Stimulated activated CD8-positive, alpha-beta memory T cell treated with anti-CD3 and anti-CD28 coated beads, Interleukin-12 subunit alpha, Interleukin-12 subunit beta, amount 100 ng/mL, for 4 hours (primary cell): Measurements from ENCODE around the gene JMJD1C.

Experiments used
- DNase-seq: peaks from one replicate; pipeline ENCODE4 v3.0.0-alpha.2; 2020; ENCODE audit warnings: low read depth

Gene JMJD1C

GRCh38 chr10:63478564-63478963 is 12.8 kb upstream of the JMJD1C start:
- DNase-seq = no peak

- DNase-seq = no peak
Observed at GRCh38 chr10:63477927-63478326, 12.2 kb upstream of the JMJD1C start.

- no peak for DNase-seq
Observed at GRCh38 chr10:63474488-63474887, 8.7 kb upstream of the JMJD1C start.

DNA sequence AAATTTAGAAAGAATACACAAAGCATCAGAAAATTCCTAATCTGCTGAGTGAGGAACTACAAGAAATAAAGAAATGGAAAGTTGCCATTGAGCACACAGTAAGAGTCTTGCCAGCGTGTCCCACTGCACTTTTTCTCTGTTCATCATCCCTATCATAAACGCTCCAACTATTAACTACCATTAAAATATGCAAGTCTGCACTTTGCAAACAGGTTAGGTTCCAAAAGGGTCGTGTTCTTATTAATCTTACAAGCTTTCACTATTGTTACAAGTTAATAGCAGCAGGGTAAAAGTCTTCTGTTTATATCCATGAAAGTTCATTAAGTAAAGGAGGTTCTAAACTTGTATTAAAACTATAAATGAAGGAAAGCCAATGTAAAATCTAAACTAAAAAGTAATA is 5.2 kb upstream of the JMJD1C start:
- no peak for DNase-seq

DNA sequence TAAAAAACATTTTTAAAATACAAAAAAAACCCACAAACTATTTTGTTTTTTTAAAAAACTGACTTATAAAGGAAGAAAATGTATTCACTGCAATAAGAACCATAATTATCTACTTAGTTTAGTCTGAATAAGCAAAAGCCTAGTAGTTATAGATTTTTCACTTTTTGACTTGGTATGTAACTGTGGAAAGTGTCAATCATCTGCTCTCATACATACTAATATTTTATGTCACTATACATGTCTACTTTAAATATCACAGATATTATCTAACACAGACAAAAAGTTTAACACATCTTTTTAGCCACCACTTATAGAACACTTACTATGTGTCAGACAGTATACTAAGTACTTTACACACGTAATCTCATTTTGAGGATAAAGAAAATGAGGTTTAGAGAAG is 3.2 kb upstream of the JMJD1C start:
- no peak for DNase-seq

- DNase-seq = no peak
Observed at GRCh38 chr10:63467841-63468240, 2.1 kb upstream of the JMJD1C start.

GRCh38 chr10:63466144-63466935 is 563 bp upstream of the JMJD1C start:
- peak; percentile 9 for DNase-seq

GRCh38 chr10:63464402-63465292 is 1.1 kb downstream of the JMJD1C start:
- no peak for DNase-seq

DNA sequence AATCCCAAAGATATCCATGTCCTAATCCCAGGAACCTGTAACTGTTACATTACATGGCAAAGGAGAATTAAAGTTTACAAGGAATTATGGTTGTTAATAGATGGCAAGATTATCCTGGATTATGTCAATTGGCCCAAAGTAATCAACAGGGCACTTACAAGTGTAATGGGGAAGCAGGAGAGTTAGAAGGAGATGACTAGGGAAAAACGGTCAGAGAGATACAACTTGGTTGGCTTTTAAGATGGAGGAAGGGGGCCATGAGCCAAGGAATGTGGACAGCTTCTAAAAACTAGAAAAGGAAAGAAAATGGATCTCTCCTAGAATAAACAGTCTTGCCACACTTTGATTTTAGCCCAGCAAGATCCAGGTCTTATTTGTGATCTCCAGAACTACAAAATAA is 3.3 kb downstream of the JMJD1C start:
- DNase-seq = no peak

DNA sequence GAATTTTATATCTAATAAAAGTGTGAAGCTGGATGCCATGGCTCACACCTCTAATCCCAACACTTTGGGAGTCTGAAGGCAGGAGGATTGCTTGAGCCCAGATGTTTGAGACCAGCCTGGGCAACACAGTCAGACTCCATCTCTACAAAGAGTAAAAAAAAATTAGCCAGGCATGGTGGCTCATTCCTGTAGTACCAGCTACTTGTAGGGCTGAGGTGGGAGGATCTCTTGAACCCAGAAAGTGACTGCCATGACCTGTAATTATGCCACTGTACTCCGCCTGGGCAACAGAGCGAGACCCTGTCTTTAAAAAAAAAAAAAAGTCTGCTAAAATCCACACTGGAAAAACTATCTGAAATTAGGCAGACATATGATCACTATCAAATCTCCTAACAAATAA is 7.6 kb downstream of the JMJD1C start:
- DNase-seq = no peak

- DNase-seq = no peak
Observed at GRCh38 chr10:63457594-63457993, 8.2 kb downstream of the JMJD1C start.

- DNase-seq = no peak
Observed at GRCh38 chr10:63456437-63457210, 9.2 kb downstream of the JMJD1C start.

GRCh38 chr10:63455507-63455906 is 10.3 kb downstream of the JMJD1C start:
- DNase-seq = no peak

DNA sequence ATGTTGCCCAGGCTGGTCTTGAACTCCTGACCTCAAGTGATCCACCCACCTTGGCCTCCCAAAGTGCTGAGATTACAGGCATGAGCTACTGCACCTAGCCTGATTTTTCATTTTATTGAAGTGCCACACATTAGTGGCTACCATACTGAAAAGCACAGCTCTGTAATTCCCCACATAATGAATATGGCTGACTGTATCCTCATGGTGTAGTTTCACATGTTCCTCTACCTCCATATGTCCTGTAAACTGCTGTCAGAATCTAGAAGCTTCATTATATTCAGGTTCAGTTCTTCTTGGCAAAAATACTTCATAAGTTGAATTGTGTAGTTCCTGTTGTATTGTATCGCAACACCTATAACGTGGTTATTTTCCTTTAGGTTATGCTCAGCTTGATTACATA is 11.1 kb downstream of the JMJD1C start:
- DNase-seq = no peak

DNA sequence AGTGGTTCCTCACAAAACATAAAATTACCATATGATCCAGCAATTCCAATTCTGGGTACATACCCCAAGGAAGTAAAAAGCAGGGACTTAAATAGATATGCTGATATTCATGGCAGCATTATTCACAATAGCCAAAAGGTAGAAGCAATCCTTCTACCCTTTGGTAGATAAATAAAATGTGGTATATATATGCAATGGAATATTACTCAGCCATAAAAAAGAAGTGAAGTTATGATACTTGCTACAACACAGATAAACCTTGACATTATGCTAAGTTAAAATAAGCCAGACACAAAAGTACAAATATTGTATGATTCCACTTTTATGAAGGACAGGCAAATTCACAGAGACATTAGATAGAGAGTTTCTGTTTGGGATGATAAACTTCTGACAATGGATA is 13.3 kb downstream of the JMJD1C start:
- DNase-seq = no peak

DNA sequence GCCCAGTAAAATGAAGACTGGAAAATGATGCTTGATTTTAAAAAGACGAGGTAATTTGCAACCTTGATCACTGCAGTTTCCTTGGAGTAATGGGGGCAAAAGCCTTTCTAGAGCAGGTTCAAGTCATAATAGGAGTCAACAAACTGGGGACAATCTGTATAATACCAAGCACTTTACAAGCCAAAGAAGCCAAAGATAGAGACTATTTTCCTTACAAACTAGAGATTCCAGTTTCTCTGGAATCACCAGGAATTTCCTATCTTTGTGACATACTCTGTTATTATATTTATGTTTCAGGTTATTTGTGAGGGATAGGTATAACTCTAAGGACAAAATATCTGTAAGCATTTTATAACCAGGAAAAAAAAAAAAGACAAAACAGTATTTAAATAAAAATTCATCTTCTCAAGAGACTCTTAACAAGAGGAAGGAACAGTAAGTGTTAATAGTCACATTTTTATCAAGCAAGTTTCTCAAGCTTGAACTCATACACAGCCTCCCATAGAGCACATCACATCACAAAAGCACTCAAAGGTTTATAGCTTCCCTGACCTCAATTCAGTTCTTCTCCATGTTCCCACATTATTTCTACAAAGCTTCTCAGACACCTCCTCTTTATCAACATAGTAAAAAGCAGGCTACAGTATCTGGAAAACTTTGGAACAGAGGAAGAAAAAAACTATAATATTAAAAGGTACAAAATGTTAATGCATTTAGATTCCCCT is 18.9 kb downstream of the JMJD1C start:
- DNase-seq = no peak

GRCh38 chr10:63441404-63441803 is 24.4 kb downstream of the JMJD1C start:
- no peak for DNase-seq

DNA sequence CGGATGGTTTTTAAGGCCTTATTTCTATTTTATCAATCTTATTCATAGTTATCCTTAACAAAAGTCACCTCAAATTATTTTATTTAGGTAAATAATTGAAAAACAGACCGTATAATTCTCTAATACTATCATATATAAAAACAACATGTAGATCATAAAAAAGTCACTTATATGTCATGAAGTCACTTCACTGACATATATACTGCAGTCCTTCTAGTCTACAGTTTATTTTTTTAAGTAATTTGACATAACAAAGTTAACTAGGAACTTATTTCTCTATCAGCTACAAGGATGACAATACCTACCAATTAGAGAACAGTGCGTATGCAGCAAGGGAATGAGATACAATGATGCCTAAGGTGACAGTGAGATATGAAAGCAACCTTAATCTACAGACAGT is 26.2 kb downstream of the JMJD1C start:
- no peak for DNase-seq

DNA sequence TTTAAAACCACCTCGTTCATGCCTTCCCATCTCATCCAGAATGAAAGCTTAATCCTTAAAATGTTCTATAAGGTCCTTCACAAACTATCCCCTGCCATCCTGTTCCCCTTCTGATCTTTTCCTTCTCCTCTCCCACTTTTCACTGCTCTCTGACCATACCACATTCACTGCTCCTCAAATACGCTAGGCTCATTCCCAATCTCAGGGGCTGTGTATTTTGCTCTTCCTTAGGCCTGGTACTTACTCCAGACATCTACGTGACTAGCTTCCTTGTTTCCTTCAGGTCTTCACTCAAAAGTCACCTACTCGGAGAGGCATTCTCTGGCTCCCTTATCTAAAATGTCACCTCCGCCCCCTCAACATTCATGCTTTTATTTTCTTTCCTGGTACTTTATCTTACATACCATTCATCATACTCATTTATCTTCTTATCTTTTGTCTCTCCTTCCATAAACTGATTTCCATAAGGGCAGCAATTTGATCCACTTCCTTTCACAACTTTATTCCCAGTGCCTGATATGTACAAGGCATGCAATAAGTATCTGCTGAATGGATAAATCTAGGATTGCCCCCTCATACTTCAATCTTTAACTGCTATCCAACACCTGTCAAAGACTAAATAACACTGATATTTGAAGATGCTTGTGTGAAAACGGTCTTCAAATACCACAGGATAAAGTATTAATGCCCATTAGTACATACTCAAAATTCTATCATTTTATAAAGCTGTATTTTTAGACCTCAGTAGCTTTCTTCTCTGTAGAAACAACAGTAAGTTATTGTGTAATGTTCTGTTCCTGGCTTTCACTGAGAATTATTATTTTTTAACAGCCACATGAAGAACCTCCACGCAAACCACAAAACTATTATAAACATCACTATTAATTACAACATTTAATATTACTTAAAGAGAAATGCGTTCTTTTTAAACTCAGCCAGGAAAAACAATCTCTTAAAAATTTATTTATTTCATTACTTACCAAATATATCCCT is 27.0 kb downstream of the JMJD1C start:
- no peak for DNase-seq

GRCh38 chr10:63437116-63437949 is 28.4 kb downstream of the JMJD1C start:
- no peak for DNase-seq
